ENCODE measurements around the gene NSF.

The NSF gene

GRCh38 chr17:46796956-46797530 is 206.6 kb downstream of the NSF start:
- TF ChIP-seq CTCF (conservative IDR thresholded peaks at IDR 0.05; ENCODE audit: low read length): no peak
- DNase-seq (ENCODE audit: low read depth): no peak
- H3K4me3 ChIP-seq (ENCODE audit: low read length): no peak overlapping the region

DNA sequence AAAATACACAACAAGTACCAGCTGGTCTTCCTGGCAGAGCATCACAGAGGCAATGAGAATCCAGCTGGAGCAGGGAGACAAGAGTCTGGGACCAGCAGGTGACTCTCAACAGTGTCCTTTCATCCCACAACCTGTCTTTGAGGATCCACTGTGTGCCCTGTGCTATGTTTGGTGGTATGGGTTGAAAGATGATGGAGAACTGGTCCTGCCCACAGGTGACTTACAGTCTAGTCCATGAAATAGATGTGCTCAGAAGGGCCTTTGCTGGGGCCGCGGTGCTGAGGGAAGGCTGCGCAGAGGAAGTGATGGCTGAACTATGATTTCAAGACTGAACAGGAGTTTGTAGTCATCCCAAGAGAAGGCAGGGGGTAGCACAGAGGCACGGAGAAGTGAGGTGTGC is 210.1 kb downstream of the NSF start:
- no peak overlapping the region for H3K4me3 ChIP-seq (ENCODE audit: low read length)
- DNase-seq (ENCODE audit: low read depth): no peak
- no peak for TF ChIP-seq CTCF (conservative IDR thresholded peaks at IDR 0.05; ENCODE audit: low read length)

DNA sequence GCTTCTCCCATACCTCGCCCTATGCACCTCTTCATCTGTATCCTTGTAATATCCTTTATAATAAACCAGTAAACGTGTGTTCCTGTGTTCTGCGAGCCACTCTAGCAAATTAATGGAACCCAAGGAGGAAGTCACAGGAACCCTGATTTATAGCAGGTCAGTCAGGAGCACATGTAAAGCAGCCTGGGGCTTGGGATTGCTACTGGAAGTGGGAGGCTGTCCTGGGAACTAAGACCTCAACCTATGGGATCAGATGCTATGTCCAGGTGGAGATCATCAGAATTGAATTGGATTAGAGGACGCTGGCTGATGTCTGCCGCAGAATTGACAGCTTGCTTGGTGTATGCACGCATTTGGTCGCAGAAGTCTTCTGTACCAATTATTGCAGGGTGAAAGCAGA is 212.3 kb downstream of the NSF start:
- no peak for DNase-seq (ENCODE audit: low read depth)
- no peak overlapping the region for H3K4me3 ChIP-seq (ENCODE audit: low read length)
- TF ChIP-seq CTCF (conservative IDR thresholded peaks at IDR 0.05; ENCODE audit: low read length): no peak

DNA sequence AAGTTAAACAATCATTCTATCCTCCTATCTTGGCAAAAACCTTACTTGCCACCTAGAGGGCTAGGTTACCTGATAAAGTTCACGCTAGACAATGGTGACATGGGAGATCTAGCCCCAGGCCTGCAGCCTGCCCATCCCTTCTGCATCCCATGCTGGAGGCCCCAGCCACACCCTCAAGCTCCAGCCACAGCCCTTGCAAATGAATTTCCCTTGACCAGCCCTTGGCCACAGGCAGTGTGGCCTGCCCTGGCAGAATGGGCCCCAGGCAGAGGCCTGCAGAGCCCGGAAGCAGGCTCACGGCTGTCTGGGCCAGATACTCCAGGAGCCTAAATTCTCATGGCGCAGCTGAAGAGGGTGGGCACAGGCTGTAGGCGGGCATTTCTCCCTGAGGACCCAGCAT is 213.1 kb downstream of the NSF start:
- H3K4me3 ChIP-seq (ENCODE audit: low read length): no peak overlapping the region
- TF ChIP-seq CTCF (conservative IDR thresholded peaks at IDR 0.05; ENCODE audit: low read length): no peak
- DNase-seq (ENCODE audit: low read depth): no peak

DNA sequence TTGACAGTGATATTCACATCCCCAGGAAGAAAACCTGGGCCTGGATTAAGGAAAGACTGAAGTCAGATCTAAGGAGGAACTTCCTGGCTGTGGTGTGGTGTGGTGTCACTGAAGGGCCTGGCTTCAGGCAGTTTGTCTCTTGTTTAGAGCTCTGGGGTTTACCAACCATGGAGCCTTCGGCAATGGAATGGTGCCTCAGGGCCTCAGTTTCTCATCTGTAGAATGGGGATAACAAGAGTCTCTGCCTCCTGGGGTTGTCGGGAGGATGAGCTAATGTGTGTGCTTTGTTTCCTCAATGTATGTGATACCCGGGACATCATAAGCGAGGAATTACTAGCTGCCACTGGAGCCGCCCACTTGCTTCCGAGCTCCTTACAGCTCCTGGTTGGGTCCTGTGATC is 215.3 kb downstream of the NSF start:
- no peak overlapping the region for H3K4me3 ChIP-seq (ENCODE audit: low read length)
- DNase-seq (ENCODE audit: low read depth): no peak
- no peak for TF ChIP-seq CTCF (conservative IDR thresholded peaks at IDR 0.05; ENCODE audit: low read length)
